K562 (cell line): ENCODE measurements around the gene MYADML2. TPM values are rescaled to one million over a fixed set of nuclear protein-coding genes. Genes with fewer than 3 reads are reported as not detected.

Experiments used
- BDP1 ChIP-seq: IDR thresholded peaks from 3 replicates; pipeline ENCODE4 v1.6.1; 2011; ENCODE audit not compliant: insufficient read length, insufficient read depth
- CEBPG ChIP-seq, 3 experiments: fragments of 200-800 bp in 1 of 3; sonication (Bioruptor generic) in 1 of 3; sonication (generic) in 1 of 3; formaldehyde crosslinking in 1 of 3; IDR thresholded peaks in 2 of 3; conservative IDR thresholded peaks in 1 of 3; 2 replicates each; pipeline versions ENCODE4 v1.6.1 to v1.8.0; 2016 to 2022; ENCODE audit warnings: missing compliant biosample characterization in 2 of 3, missing genetic modification characterization in 2 of 3, mild to moderate bottlenecking in 1 of 3, missing genetic modification reagents in 1 of 3
- DEAF1 ChIP-seq: fragments of 450-650 bp; formaldehyde crosslinking; IDR thresholded peaks from 2 replicates; pipeline ENCODE4 v1.4.0; 2020; ENCODE audit warnings: mild to moderate bottlenecking, moderate library complexity
- ELF1 ChIP-seq: fragments of 200-800 bp; sonication (Bioruptor generic); IDR thresholded peaks from 2 replicates; pipeline ENCODE4 v1.6.1; 2016; ENCODE audit warnings: missing genetic modification characterization, missing compliant biosample characterization
- ERF ChIP-seq: fragments of 450-650 bp; formaldehyde crosslinking; IDR thresholded peaks from 2 replicates; pipeline ENCODE4 v1.4.0; 2020; ENCODE audit warnings: mild to moderate bottlenecking, mixed read lengths
- GTF2E2 ChIP-seq: fragments of 200-800 bp; sonication (Bioruptor generic); IDR thresholded peaks from 2 replicates; pipeline ENCODE4 v1.6.1; 2016; ENCODE audit warnings: missing genetic modification characterization, missing compliant biosample characterization
- KDM1A ChIP-seq, 2 experiments: fragments of 450-650 bp; IDR thresholded peaks; 2 replicates each; pipeline ENCODE4 v1.6.1; 2016; ENCODE audit warnings: mild to moderate bottlenecking in 2 of 2
- KLF13 ChIP-seq: fragments of 450-650 bp; IDR thresholded peaks from 2 replicates; pipeline ENCODE4 v1.6.1; 2016; ENCODE audit warnings: missing genetic modification characterization, low read depth, mild to moderate bottlenecking, missing compliant biosample characterization, moderate library complexity, borderline replicate concordance
- NR4A1 ChIP-seq, 2 experiments: fragments of 250-450 bp in 1 of 2; fragments of 450-650 bp in 1 of 2; sonication (Bioruptor Pico) in 1 of 2; IDR thresholded peaks; 2 replicates each; pipeline versions ENCODE4 v1.4.0 to v1.6.1; 2016 to 2020; ENCODE audit warnings: mild to moderate bottlenecking in 2 of 2, missing compliant biosample characterization in 1 of 2, missing genetic modification characterization in 1 of 2, moderate library complexity in 1 of 2
- POLR2AphosphoS2 ChIP-seq: IDR thresholded peaks from 2 replicates; pipeline ENCODE4 v1.6.1; 2012; ENCODE audit warnings: low read length, improper control_type of control experiment
- POLR2AphosphoS5 ChIP-seq: IDR thresholded peaks from 2 replicates; pipeline ENCODE4 v1.6.1; 2011; ENCODE audit warnings: mild to moderate bottlenecking, low read depth, low read length, moderate library complexity; ENCODE audit not compliant: control insufficient read depth, insufficient read depth
- RBFOX2 ChIP-seq: fragments of 200-400 bp; formaldehyde crosslinking; IDR thresholded peaks from 2 replicates; pipeline ENCODE4 v1.6.1; 2017; ENCODE audit warnings: low read depth, mild to moderate bottlenecking, low read length, moderate library complexity
- YY1 ChIP-seq, 3 experiments: IDR thresholded peaks; 2 replicates each; pipeline ENCODE4 v1.6.1; 2011; ENCODE audit warnings: low read length in 2 of 3, mild to moderate bottlenecking in 2 of 3, moderate library complexity in 2 of 3, borderline replicate concordance in 1 of 3, control low read depth in 1 of 3, low read depth in 1 of 3; ENCODE audit not compliant: insufficient read depth in 3 of 3, insufficient replicate concordance in 2 of 3, control insufficient read depth in 1 of 3, insufficient read length in 1 of 3; ENCODE audit errors: extremely low read depth in 1 of 3
- ZNF311 ChIP-seq: fragments of 250-450 bp; sonication (Bioruptor Pico); IDR thresholded peaks from 2 replicates; pipeline ENCODE4 v1.4.0; 2020; ENCODE audit warnings: mild to moderate bottlenecking, moderate library complexity
- polyA plus RNA-seq, 8 experiments: library from polyadenylated mRNA; depleted of rRNA in 4 of 8; stranded (reverse) in 5 of 8; unstranded in 3 of 8; fragments of >200 nt; fragmentation: Nextera tagmentation in 2 of 8; fragmentation: Illumina TruSeq in 1 of 8; extraction: Ambion mirVana in 2 of 8; extraction: Trizol in 1 of 8; gene quantifications; 2 replicates each; pipeline versions ENCODE4 v1.2.1 to v1.2.3, GENCODE V29; 2011 to 2014; ENCODE audit warnings: inconsistent platforms in 1 of 8, missing spikeins in 1 of 8
- total RNA-seq, 7 experiments: library from RNA; depleted of rRNA in 6 of 7; stranded (reverse); fragments of >200 nt in 6 of 7; fragmentation: Illumina TruSeq in 2 of 7; extraction: Trizol in 2 of 7; gene quantifications; 2 replicates each; pipeline versions ENCODE4 v1.2.1 to v1.2.3, GENCODE V29; 2011 to 2021; ENCODE audit warnings: low replicate concordance in 1 of 7
- TF ChIP-seq, protein P1 (sequence below): sonication (generic); formaldehyde crosslinking; IDR thresholded peaks from 2 replicates; pipeline ENCODE4 v1.8.0; 2022; ENCODE audit warnings: missing genetic modification reagents, mild to moderate bottlenecking, moderate library complexity, borderline replicate concordance
- TF ChIP-seq, protein P2 (sequence below), 2 experiments: IDR thresholded peaks in 1 of 2; conservative IDR thresholded peaks in 1 of 2; 2 replicates each; pipeline ENCODE4 v1.6.1; 2016; ENCODE audit warnings: low read depth in 2 of 2, mild to moderate bottlenecking in 1 of 2, missing compliant biosample characterization in 1 of 2, missing genetic modification characterization in 1 of 2, moderate library complexity in 1 of 2
- TF ChIP-seq, protein P3 (sequence below): sonication (generic); formaldehyde crosslinking; IDR thresholded peaks from 2 replicates; pipeline ENCODE4 v1.9.0; 2022; ENCODE audit warnings: mild to moderate bottlenecking, missing genetic modification reagents

Gene MYADML2
- total and polyA plus RNA-seq, 9 of the 15 experiments (the other 6 are each of a cell fraction or from before 2014, with no cell fraction given), result not detected

GRCh38 chr17:81977211-81977808 is 30.3 kb upstream of the MYADML2 start, which contains the start of gene ASPSCR1 (continued):
- TF ChIP-seq ERF (CRISPR knock-in tag) (peak; percentile 93; the same call in 1 of the 2 replicates), NR4A1 (CRISPR knock-in tag; IDR thresholded peaks at IDR 0.05) (no peak), NR4A1 (tag; IDR thresholded peaks at IDR 0.05) (peak; percentile 43; the same call in 1 of the 2 replicates), ZNF311 (CRISPR knock-in tag) (no peak), RBFOX2 (peak; percentile 95), KDM1A (IDR thresholded peaks at IDR 0.05) (no peak), POLR2AphosphoS2 (no peak), DEAF1 (CRISPR knock-in tag) (no peak), ELF1 (tag) (peak; percentile 100), POLR2AphosphoS5 (peak; percentile 89), YY1 (IDR thresholded peaks at IDR 0.05; ENCODE audit: borderline replicate concordance in 1 of 3, control insufficient read depth in 1 of 3, extremely low read depth in 1 of 3, insufficient read depth in 3 of 3, insufficient read length in 1 of 3, insufficient replicate concordance in 2 of 3, low read depth in 1 of 3, low read length in 2 of 3) (peak; percentile 85 to 97 (median 97)), KLF13 (peak; percentile 95), GTF2E2 (tag) (no peak), BDP1 (no peak), CEBPG (CRISPR knock-in tag; IDR thresholded peaks at IDR 0.05) (no peak), CEBPG (tag; conservative IDR thresholded peaks at IDR 0.05 in 1 of 2, IDR thresholded peaks at IDR 0.05 in 1 of 2) (no peak)
- TF ChIP-seq, protein P1, sequence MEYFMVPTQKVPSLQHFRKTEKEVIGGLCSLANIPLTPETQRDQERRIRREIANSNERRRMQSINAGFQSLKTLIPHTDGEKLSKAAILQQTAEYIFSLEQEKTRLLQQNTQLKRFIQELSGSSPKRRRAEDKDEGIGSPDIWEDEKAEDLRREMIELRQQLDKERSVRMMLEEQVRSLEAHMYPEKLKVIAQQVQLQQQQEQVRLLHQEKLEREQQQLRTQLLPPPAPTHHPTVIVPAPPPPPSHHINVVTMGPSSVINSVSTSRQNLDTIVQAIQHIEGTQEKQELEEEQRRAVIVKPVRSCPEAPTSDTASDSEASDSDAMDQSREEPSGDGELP, result peak; percentile 82
- TF ChIP-seq, protein P2, sequence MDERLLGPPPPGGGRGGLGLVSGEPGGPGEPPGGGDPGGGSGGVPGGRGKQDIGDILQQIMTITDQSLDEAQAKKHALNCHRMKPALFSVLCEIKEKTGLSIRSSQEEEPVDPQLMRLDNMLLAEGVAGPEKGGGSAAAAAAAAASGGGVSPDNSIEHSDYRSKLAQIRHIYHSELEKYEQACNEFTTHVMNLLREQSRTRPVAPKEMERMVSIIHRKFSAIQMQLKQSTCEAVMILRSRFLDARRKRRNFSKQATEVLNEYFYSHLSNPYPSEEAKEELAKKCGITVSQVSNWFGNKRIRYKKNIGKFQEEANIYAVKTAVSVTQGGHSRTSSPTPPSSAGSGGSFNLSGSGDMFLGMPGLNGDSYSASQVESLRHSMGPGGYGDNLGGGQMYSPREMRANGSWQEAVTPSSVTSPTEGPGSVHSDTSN (CRISPR knock-in tag; IDR thresholded peaks at IDR 0.05; ENCODE audit: low read depth), result no peak
- TF ChIP-seq, protein P2 (tag; conservative IDR thresholded peaks at IDR 0.05; ENCODE audit: low read depth), result no peak
- TF ChIP-seq, protein P3, sequence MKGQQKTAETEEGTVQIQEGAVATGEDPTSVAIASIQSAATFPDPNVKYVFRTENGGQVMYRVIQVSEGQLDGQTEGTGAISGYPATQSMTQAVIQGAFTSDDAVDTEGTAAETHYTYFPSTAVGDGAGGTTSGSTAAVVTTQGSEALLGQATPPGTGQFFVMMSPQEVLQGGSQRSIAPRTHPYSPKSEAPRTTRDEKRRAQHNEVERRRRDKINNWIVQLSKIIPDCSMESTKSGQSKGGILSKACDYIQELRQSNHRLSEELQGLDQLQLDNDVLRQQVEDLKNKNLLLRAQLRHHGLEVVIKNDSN (CRISPR knock-in tag), result peak; percentile 95
